Fibroblast of lung (primary cell): ENCODE data around the gene IL17B.

ENCODE experiments used
- CTCF ChIP-seq, 2 donors: IDR thresholded peaks in 1 of 2; conservative IDR thresholded peaks in 1 of 2; 1 replicate in 1 of 2; 2 replicates in 1 of 2; pipeline ENCODE4 v1.5.1; 2011 to 2012; ENCODE audit warnings: low read length in 2 of 2, control low read depth in 1 of 2, inconsistent platforms in 1 of 2, low read depth in 1 of 2, mild to moderate bottlenecking in 1 of 2
- EZH2 ChIP-seq: IDR thresholded peaks from 2 replicates; pipeline ENCODE4 v1.5.1; 2012; ENCODE audit warnings: low read length, control low read depth, mild to moderate bottlenecking; ENCODE audit errors: missing control alignments

- no peak for TF ChIP-seq CTCF (conservative IDR thresholded peaks at IDR 0.05 in 1 of 2, IDR thresholded peaks at IDR 0.05 in 1 of 2; ENCODE audit: low read depth in 1 of 2, low read length in 2 of 2)
- no peak for TF ChIP-seq EZH2
Observed at GRCh38 chr5:149387081-149387631, 8.1 kb upstream of the IL17B start.
